ENCODE data around the gene SETD5.
"Not testable (repeated sequence)": the region's sequence is repeated elsewhere in the genome, so short reads cannot be mapped to it uniquely, and the experiment has no call there.

SETD5 gene

DNA sequence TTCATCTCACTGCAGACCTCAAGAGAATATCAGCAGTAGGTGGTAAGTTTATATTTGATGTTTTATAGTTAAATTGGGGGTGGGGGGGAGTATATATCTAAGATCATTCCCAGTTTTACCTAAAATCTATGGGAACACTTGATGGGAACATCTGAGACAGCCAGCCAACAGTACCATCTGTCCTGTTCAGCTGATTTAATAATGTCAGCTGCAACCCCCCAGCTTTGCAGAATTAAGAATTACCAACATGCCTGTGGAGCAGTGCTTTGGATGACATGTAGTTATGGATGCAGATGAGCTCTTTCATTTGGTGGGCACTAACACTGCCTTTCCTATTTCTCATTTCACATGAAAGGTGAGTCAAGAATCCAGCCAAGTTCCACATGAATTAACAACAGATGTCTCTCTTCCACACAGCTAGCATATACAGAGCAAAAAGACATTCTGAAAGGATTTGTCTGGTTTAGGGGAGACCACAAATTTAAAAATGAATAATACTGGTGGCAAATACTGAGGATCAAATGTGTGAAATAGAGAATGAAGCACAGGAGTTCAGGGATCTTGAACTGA is 76.2 kb downstream of the SETD5 start:
- no peak for DNase-seq

DNA sequence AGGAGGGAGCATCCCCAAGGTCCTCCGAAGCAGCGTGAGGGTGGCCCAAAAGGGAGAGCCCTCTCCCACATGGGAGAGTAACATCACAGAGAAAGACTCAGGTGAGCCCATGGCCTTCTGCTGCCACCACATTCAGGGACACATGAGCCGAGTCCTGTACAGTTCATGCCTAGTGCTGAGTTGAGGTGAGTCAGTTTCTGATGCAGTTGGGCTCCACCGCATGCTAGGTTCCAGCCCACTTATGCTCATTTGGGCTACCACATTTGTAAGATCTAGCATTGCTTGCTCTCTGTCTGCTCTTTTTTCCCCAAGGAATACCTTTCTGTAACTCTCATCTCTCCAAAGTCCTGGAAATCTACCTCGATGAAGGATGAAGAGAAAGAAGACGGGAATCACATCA is 77.1 kb downstream of the SETD5 start:
- no peak for DNase-seq

DNA sequence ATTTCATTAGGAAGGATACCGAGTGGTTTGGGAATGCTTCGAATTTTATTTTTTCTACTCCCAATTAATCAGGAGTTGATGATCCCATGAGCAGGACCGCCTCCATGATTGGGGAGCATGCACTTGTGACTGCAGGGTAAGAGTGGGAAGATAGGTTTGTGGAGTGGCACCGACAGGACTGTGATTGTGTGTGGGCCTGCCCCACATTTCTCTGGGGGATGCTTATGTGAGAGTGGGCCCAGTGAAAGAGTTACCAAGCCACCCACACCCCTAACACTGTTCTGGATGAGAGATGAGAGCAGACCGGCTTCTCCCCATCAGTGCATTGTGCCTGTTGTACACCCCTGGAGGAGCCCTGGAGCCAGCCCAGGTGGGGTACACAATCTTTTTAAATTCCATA is 79.5 kb downstream of the SETD5 start:
- no peak for DNase-seq

DNA sequence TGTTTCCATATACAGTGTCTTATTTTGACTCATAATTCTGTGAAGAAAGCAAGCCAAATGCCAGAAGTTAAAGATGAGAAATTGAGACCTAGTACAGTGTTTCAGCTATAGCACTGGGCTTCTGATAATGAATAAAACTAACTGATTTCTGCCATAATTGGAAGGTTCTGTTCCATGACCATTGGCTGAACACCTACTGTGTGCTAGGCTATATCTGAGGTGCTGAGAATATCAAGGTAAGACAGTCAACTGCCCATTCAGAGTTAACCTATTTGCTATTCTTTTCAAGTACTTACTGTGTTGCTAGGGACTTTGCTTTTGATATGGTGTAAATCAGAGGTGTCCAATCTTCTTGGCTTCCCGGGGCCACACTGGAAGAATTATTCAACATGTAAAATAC is 82.8 kb downstream of the SETD5 start:
- DNase-seq = no peak

DNA sequence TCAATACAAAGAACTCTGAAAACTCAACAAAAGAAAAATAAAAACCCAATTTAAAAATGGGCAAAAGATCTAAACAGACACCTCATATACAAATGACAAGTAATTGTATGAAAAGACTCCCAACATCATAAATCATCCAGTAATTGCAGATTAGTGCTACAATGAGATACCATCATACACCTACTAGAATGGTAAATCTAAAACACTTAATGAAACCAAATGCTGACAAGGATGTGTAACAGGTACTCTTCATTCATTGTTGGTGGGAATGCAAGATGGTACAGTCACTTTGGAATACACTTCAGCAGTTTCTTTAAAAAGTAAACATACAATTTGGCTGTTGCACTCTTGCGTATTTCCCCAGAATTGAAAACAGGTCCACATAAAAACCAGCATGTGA is 87.8 kb downstream of the SETD5 start:
- no peak for DNase-seq

DNA sequence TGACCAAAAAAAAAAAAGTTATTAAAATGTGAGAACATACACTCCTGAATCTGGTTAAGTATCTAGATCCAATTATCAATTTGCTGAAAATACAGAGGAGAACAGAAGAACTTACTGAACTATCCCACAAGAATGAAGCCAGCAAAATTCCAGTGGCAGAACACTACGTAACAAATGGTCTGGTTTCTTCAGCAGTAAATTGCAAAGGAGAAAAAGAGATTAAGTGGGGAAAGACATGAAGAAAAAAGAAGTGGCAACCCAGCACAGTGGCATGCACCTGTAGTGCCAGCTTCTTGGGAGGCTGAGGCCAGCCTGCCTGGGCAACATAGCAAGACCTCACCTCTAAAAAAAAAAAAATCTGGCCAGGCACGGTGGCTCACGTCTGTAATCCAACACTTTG is 94.1 kb downstream of the SETD5 start:
- DNase-seq = no peak

DNA sequence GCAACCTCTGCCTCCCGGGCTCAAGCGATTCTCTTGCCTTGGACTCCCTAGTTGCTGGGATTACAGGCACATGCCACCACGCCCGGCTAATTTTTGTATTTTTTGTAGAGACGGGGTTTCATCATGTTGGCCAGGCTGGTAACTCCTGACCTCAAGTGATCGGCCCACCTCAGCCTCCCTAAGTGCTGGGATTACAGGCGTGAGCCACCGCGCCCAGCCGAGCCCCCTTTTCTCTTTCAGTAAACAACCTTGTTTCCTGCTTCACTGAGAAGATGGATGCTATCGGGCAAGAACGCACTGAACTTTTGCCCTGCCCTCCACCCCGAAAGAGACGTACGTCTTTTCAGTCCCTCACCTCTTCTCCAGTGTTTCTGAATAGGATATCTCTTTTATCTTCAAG is 96.6 kb downstream of the SETD5 start:
- DNase-seq = not testable (repeated sequence)

DNA sequence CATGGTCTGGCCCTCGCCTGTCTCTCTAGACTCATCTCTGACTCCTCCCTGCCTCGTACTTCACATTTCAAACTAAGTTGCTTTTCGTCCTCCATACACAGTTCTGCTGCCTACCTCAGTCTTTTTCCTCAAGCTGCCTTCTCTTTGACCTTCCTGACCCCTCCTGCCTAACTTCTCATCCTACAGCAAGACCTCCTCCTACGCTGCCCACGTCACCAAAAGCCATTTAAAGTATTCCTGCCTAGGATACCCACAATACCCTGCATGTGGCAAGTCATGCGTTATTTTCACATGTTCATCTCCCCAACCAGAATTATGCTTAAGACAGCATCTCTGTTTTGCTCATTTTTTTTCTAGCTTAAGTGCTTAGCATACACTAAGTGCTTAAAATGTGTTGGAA is 99.5 kb downstream of the SETD5 start:
- DNase-seq = no peak

DNA sequence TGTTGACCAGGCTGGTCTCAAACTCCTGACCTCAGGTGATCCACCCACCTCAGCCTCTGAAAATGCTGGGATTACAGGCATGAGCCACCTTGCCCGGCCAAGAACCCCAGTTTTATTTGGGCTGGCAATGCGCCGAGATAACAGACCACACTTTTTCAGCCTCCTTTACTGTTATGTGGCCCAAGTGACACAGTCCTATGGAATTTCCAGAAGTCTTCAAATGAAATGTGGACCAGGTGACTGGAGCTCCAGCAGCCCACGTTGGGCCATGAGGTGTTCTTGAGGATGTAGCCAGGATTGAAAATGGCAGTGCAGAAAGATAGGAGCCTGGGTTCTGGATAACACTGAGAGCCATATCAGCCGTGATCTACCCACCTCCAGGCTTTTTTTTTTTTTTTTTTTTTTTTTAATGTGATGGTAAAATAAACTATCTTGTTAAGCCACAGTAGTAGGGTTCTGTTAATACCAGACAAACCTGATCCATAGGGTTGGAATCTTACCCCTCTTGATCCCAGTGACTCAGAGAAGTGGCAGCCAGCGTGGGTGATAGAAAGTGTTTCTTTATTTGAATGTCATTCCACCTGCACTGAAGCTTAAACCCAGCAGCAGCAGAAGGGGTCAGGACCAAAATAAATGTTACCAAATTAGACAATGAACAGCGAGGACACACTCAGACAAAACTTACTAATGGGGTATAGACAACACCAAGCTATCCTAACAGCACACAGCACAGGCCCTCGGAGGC is 100.6 kb downstream of the SETD5 start:
- no peak for DNase-seq

DNA sequence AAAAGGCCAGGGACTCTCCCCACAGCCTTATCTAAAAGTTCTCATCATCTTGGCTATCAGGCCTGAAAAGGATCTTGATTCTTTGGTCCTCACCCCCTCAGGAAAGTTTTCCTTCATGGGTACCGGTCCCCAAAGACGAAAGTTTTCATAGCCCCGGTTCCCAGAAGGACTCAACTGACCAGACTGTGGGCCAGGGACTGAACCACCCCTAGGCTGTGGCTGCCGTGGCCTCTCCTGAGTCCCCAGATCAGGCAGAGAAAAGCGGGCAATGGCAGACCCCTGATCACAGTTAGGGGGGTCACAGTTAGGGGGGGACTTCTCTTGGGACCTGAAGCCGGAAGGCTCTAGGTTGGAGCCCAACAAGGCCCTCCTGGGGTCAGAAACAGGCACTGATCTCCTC is 101.4 kb downstream of the SETD5 start:
- DNase-seq = no peak

DNA sequence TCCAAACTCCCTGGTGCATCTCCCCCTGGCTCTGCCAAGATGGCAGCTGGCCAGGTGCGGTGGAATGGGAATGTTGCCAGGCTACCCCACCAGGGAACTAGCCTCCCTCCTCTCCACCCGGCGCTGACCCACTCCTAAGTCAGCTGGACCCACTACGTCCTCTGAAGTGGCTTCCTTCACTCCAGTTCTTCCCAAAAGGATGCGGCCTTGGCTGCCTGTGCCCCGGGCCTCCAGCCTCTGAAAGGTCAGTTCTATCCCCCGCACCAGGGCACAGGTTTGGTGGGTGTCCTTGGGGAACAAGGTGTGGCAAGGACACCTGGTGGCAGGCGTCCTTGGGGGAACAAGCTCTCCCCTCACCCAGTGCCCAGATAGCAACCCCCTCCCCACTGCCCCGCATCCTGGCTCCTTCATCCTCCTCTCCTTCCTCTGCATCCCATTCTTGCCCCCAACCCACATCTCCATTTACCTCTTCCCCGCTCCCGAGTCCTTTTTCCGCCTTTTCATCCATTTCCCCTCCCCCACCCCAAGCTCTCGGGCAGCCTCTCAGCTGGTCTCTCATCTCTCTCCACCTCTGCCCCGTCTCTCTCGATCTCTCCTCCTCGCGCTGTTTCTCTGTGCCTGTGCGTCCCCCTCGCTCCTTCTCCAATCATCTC is 102.2 kb downstream of the SETD5 start:
- DNase-seq = no peak

DNA sequence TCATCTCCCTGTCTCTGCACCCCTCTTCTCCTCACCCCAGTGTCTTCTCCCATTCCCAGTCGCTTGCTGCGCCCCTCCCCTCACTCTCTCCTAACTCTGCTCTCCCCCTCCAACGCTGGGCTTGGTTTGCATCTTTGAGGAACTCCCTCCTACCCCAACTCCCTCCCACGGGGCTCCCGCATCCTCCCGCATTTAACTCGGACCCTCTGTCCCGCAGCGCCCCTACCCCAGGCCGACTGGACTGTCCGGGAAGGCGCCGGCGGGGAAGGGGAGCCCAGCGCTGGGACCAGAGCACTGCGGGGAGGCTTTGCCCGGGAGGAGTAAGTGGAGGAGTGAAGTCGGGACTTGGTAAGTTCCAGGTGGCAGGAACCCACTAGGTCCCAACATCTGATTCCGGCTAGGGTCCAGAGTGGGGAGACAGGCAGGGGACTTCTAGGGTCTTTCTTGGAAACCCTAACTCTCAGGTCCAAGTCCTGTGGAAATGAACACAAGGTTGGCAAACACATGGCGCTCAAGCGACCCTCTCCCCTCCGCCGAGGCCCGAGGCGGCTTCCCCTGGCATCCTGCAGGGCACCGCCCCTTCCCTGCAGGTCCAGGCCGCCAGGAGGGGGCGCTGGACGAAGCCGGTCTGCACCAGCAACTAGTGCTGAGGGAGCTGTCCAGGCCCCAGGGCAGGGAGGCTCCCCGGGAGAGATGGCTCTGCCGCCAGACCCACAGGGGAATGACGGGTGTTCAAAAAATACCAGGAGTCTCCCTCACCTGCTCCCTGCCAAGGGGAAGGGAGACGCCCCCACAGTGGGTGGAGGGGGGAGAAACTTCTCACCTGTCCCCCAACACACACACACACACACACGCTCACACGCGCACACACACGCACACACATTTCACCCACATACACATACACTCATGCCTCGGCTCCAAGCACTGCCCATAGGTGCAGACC is 103.0 kb downstream of the SETD5 start:
- DNase-seq = peak in 1 of 2 experiments; percentile 29

DNA sequence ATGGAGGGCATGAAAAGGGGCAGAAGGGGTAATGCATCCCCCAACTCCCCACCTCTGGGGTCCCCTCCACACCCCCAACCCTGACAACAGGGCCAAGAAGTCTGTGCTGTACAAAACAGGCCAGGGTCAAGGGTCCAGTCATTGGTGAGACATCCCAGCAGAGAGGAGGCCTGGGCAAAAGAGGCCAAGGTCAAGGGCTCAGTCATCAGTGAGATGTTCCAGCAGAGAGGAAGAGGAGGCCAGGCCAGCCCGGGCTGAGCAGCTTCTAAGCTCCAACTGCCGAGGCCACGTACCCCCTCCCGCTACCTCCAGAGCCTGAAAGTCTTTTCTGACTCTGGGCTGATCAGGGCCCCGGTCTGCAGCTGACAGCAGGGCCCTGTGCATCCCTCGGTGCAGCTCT is 103.8 kb downstream of the SETD5 start:
- no peak for DNase-seq

DNA sequence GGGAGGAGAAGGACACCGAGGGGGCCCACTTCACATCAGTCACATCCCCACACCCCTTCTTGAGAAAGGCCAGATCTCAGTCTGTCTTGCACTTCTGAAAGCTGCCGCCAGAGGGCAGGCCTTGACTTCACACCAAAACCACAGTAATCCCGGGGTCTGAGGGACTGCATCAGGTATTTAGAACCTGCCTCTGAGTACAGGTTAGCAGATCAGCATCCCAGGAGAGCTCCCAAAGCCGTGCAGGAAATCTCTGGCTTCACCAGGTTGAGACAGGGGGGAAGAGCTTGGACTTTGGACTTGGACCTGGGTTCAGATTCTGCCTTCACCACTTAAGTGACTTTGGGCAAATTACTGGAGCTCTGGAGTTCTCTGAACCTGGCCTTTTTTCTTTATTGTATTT is 105.9 kb downstream of the SETD5 start:
- peak; percentile 54 to 73 for DNase-seq

DNA sequence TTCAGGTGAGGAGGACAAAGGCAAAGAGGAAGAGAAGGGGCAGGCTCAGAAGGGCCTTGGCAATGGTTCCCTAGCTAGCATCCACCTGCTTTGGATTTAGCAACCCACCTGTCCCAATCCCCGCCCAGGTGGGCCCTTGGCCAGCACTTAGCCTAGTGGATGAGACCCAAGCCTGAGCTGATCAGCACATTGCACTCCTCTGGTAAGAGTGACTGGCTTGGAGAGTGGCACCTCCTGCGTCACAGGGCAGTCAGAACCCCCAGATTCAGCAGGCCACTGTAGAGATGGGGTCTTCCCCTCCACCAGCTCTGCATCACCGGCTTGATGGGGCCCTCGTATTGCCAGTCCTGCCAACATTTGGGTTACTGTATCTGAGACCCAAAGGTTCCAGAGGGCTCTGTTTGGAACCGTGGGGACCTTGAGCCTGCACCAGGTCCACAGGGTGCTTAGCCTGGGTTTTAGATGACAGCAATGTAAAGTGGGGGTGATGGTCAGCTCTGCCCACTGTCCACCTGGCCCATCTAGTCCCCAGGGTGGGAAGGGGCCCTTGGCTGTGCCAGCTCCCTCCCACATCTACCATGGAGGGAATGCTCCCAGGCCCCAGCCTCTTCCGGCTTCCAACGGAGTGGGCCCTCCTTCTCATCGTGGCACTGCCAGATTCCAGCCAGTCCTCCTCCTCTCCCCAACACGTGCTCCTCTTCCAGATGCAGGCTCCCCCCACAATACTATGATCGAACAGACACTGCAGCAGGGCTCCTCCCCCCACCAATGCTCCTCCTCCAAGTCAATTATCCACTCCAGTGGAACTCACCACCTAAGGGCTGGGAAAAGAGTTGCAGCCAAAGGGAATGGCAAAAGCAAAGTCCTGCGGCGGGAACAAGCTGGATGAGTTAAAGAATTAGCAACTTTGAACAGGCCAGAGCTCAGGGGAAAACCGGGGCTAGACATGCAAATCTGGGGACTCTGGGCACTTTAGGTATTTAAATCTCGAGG is 110.5 kb downstream of the SETD5 start:
- no peak for DNase-seq

DNA sequence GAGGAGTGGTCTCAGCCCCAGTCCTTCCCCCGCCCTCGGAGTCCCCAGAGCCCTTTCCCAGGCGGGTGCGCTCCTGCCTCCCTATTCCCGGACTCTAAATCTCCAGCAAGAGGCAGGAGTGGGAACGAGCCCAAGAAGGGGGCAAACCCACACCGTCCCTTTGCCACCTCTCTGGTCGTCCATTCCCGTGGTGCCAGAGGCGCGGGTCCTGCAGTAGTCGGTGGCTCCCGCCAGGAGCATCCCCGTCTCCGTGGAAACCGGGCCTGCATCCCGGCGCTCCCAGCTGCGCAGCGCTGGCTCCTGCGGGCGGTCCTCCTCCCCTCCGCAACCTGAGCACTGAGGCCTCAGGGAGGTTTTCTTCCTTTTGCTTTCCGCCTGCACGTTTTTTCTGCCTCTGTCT is 111.4 kb downstream of the SETD5 start:
- no peak for DNase-seq

DNA sequence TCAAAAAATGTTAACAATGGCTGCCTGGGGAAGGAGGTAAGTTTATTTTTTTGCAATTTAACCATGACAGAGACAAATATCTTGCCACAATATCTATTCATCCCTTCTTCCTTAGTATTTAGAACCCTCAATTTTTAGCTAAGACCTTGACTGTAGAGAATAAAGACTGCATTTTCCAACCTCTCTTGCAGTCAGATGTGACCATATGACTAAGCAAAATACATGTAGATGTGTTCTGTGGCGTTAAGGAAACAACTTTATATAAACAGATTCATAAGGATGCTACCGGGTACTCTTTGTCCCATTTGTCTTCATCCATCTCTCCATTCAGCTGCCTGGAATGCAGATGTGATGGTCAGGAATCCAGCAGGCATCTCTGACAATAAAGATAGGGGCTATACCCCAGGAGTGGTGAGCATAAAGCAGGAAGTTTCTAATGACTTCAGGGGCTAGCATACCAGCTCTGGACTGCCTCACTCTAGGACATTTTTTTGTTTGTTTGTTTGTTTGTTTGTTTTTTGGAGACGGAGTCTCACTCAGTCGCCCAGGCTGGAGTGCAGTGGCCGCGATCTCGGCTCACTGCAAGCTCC is 115.1 kb downstream of the SETD5 start:
- no peak for DNase-seq

DNA sequence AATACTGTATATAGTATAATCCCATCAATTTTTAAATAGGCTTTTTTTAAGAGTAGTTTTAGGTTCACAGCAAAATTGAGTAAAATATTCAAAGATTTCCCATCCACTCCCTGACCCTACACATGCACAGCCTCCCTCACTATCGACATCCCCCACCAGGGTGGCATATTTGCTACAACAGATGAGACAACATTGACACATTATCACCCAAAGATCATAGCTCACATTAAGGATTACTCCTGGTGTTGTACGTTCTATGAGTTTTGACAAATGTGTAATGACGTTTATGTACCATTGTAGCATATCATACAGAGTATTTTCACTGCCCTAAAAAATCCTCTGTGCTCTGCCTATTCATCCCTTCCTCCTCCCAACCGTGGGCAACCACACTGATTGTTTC is 116.9 kb downstream of the SETD5 start:
- DNase-seq = no peak

DNA sequence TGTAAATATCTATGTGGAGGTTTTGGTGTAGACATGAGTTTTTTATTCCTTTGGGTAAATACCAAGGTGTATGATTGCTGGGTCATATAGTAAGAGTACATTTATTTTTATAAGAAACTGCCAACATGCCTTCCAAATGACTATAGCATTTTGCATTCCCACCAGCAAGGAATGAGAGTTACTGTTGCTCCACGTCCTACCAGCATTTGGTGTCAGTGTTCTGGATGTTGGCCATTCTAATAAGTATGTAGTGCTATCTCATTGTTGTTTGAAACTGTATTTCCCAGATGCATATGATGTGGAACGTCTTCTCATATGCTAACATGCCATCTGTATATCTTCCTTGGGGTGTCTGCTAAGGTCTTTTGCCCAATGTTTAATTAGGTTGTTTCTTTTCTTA is 117.5 kb downstream of the SETD5 start:
- DNase-seq = no peak

DNA sequence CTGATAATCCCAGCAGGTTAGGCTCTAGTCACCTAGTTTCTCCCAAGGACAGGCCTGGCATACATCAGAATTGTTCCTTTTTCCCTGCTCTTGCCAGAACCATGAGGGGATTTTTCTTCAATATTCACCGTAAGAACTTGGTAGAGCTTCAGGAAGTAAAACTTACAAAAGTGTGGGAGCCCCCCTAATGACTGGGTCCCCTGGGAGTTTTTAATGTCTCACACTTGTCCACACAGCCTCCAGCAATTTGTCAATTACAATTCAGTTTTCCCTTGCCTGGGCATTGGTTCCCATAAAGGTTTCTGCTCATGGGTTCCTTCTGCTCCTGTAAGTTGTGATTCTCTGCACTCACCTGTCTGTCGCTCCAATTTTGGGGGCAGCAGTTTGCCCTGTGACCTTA is 127.7 kb downstream of the SETD5 start:
- no peak for DNase-seq
